Stimulated activated memory B cell treated with anti-CD40 and anti-IgM and Interleukin-4, amounts not matched to agents 10 μg/mL and 1 μg/mL and 100 μg/mL, for 72 hours (primary cell): Measurements from ENCODE around the gene TTLL5.

Experiments
- ATAC-seq: fragments of 150-1000 bp; cut with Tn5 transposase; 2 replicates; pipeline ENCODE4 v1.10.0; 2021
- H3K27ac Mint-ChIP-seq: one replicate; pipeline ENCODE4 v1.8.0; 2022; ENCODE audit warnings: mild to moderate bottlenecking, mixed read lengths
- H3K27me3 Mint-ChIP-seq: one replicate; pipeline ENCODE4 v1.8.0; 2022; ENCODE audit warnings: mixed read lengths
- H3K36me3 Mint-ChIP-seq: one replicate; pipeline ENCODE4 v1.8.0; 2022; ENCODE audit warnings: mixed read lengths
- H3K4me1 Mint-ChIP-seq: one replicate; pipeline ENCODE4 v1.8.0; 2022; ENCODE audit warnings: mixed read lengths
- H3K4me3 Mint-ChIP-seq: one replicate; pipeline ENCODE4 v1.8.0; 2022; ENCODE audit warnings: mild to moderate bottlenecking, moderate library complexity, mixed read lengths
- H3K9me3 Mint-ChIP-seq: one replicate; pipeline ENCODE4 v1.8.0; 2022; ENCODE audit warnings: mixed read lengths

Gene TTLL5

DNA sequence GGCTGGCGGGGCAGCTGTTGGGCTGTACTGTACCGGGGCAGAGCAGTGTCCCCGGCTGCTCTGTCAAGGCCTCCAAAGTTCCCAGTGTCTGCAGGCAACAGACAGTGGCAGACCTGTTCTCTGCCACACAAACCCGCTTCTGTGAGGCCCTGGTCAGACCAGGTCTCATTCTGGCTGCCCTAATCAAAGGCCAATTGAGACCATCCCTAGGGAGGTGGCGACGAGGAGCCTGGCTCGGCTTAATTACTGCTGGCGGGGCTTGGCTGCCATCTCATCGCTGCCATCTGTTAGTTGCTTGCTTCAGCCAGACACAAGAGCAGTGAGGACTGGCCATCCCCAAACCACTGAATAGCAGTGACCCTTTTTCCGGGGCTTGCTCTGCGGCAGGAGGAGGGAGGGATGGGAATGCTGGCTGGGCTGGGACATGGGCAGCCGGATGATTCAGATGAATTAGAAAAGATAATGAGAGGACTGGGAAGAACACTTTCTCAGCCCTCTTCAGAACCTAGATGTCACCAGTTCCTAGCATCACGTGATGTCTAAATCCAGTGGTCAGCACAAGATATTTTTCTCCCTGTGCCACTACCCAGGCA is 24.9 kb upstream of the TTLL5 start:
- Mint-ChIP-seq H3K9me3 (no peaks in the 10 kb centered on the region), H3K27ac (no peak overlapping the region), H3K27me3 (no peaks in the 10 kb centered on the region), H3K4me1 (no peaks in the 10 kb centered on the region), H3K36me3 (peaks cover 28% of the 10 kb centered on the region), H3K4me3 (no peak overlapping the region)
- no peak for ATAC-seq

DNA sequence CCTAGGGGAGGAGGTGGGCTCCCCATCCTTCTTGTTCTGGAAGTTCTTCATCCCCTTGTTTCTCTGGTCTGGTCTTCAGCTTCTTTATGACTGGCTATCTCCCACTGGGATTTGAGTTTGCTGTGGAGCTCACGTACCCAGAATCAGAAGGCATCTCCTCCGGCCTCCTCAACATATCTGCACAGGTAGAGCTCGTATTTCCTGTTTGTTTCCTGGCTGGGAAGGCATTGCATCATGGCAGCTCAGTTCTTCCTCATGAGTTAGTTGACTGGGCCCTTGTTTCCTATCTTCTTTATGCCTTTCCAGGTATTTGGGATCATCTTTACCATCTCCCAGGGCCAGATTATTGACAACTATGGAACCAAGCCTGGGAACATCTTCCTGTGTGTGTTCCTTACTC is 20.2 kb upstream of the TTLL5 start:
- no peak overlapping the region for H3K27ac Mint-ChIP-seq
- H3K4me1 Mint-ChIP-seq = no peaks in the 10 kb centered on the region
- H3K27me3 Mint-ChIP-seq = no peaks in the 10 kb centered on the region
- no peak for ATAC-seq
- H3K36me3 Mint-ChIP-seq = peaks cover 53% of the 10 kb centered on the region
- no peak overlapping the region for H3K4me3 Mint-ChIP-seq
- no peaks in the 10 kb centered on the region for H3K9me3 Mint-ChIP-seq

- peaks cover 58% of the 10 kb centered on the region for H3K36me3 Mint-ChIP-seq
- no peaks in the 10 kb centered on the region for H3K27me3 Mint-ChIP-seq
- no peaks in the 10 kb centered on the region for H3K9me3 Mint-ChIP-seq
- H3K27ac Mint-ChIP-seq = no peak overlapping the region
- H3K4me3 Mint-ChIP-seq = no peak overlapping the region
- no peaks in the 10 kb centered on the region for H3K4me1 Mint-ChIP-seq
- ATAC-seq = no peak
Measured at GRCh38 chr14:75643985-75644384, 17.1 kb upstream of the TTLL5 start.

DNA sequence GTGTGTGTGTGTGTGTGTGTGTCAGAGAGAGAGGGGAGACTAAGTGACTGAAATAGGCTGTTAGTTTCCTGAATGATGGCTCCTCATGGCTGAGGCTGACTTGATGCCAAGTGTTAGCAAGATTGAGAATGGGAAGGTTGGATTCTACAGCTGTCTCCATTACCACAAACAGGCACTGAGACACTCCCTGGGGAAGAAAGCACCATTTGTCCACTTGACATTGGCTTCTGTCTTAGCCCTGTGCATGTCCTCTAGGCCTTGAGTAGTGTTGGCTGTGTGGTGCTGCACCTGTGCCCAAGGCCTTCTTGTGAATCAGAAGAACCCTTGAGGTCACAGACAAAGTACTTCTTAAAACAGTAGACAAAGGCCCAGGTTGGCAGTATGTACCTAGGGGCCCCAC is 16.0 kb upstream of the TTLL5 start:
- Mint-ChIP-seq H3K4me1 (no peaks in the 10 kb centered on the region), H3K27ac (no peak overlapping the region), H3K4me3 (no peak overlapping the region), H3K36me3 (peaks cover 61% of the 10 kb centered on the region), H3K9me3 (no peaks in the 10 kb centered on the region), H3K27me3 (no peaks in the 10 kb centered on the region)
- no peak for ATAC-seq

- Mint-ChIP-seq H3K9me3 (no peaks in the 10 kb centered on the region), H3K27ac (no peak overlapping the region), H3K4me3 (no peak overlapping the region), H3K36me3 (peaks cover 63% of the 10 kb centered on the region), H3K27me3 (no peaks in the 10 kb centered on the region), H3K4me1 (no peaks in the 10 kb centered on the region)
- no peak for ATAC-seq
Measured at GRCh38 chr14:75646762-75647161, 14.3 kb upstream of the TTLL5 start.

DNA sequence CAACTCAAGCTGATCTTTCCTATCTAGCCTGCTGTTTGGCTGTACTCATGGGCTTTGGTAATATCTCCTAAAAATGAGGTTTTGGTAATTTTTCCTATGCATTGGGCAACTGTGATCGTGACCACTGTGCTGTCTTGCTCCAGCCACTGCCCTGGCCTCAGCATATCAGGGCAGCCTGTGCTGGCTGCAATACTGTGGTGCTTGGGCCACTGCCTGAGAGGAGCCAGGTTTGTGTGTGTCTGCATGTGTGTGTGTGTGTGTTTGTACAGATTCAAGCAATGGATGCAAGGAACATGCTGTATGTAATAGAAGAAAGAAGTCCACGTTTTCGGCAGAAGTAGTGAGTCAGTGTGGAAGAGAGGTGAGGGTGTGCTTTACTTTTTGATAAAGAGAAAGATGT is 13.4 kb upstream of the TTLL5 start:
- no peaks in the 10 kb centered on the region for H3K9me3 Mint-ChIP-seq
- H3K27ac Mint-ChIP-seq = no peak overlapping the region
- peaks cover 65% of the 10 kb centered on the region for H3K36me3 Mint-ChIP-seq
- H3K4me3 Mint-ChIP-seq = no peak overlapping the region
- no peaks in the 10 kb centered on the region for H3K27me3 Mint-ChIP-seq
- H3K4me1 Mint-ChIP-seq = no peaks in the 10 kb centered on the region
- no peak for ATAC-seq

- no peak overlapping the region for H3K27ac Mint-ChIP-seq
- ATAC-seq = no peak
- H3K4me1 Mint-ChIP-seq = no peaks in the 10 kb centered on the region
- no peak overlapping the region for H3K4me3 Mint-ChIP-seq
- peaks cover 69% of the 10 kb centered on the region for H3K36me3 Mint-ChIP-seq
- no peaks in the 10 kb centered on the region for H3K27me3 Mint-ChIP-seq
- no peaks in the 10 kb centered on the region for H3K9me3 Mint-ChIP-seq
Measured at GRCh38 chr14:75648066-75648838, 12.8 kb upstream of the TTLL5 start.

- Mint-ChIP-seq H3K27me3 (no peaks in the 10 kb centered on the region), H3K4me1 (no peaks in the 10 kb centered on the region), H3K4me3 (no peak overlapping the region), H3K9me3 (no peaks in the 10 kb centered on the region), H3K36me3 (peaks cover 65% of the 10 kb centered on the region), H3K27ac (no peak overlapping the region)
- no peak for ATAC-seq
Measured at GRCh38 chr14:75649337-75649736, 11.7 kb upstream of the TTLL5 start.

DNA sequence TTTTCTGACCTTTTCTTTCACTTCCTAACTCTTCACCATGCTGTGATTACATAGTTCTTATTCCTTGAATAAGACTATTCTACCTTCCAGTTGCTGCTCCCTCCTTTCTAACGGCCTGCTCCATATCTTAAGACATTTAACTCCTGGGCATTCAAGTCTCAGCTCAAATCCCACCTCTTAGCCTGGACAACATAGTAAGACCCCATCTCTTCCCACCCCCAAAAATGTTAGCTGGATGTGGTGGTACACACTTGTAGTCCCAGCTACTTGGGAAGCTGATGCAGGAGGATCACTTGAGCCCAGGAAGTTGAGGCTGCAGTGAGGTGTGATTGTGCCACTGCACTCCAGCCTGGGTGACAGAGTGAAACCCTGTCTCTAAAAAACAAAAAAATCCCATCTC is 11.3 kb upstream of the TTLL5 start:
- no peak overlapping the region for H3K4me3 Mint-ChIP-seq
- H3K27ac Mint-ChIP-seq = no peak overlapping the region
- H3K27me3 Mint-ChIP-seq = no peaks in the 10 kb centered on the region
- peaks cover 63% of the 10 kb centered on the region for H3K36me3 Mint-ChIP-seq
- H3K9me3 Mint-ChIP-seq = no peaks in the 10 kb centered on the region
- H3K4me1 Mint-ChIP-seq = no peaks in the 10 kb centered on the region
- no peak for ATAC-seq

GRCh38 chr14:75650253-75651058 is 10.6 kb upstream of the TTLL5 start:
- no peaks in the 10 kb centered on the region for H3K4me1 Mint-ChIP-seq
- no peaks in the 10 kb centered on the region for H3K27me3 Mint-ChIP-seq
- peaks cover 63% of the 10 kb centered on the region for H3K36me3 Mint-ChIP-seq
- H3K27ac Mint-ChIP-seq = no peak overlapping the region
- no peaks in the 10 kb centered on the region for H3K9me3 Mint-ChIP-seq
- no peak overlapping the region for H3K4me3 Mint-ChIP-seq
- no peak for ATAC-seq

DNA sequence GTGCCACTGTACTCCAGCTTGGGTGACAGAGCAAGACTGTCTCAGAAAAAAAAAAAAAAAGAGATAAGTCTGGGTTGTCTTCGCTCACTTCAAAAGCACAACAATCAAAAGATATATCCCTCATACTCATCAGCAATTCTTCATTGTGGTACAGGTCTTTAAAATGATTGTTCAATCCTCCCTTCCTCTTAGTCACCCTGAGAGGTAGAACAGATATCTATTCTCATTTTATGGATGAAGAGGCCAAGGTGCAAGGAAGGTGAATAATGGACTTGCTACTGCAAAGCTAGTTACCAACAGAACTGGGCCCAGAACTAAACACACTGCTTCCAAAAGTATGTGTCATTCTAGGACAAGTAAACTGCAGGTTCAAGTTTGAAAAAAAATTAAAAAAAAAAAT is 7.5 kb upstream of the TTLL5 start:
- no peaks in the 10 kb centered on the region for H3K27me3 Mint-ChIP-seq
- peaks cover 47% of the 10 kb centered on the region for H3K36me3 Mint-ChIP-seq
- no peak overlapping the region for H3K27ac Mint-ChIP-seq
- H3K4me3 Mint-ChIP-seq = no peak overlapping the region
- H3K9me3 Mint-ChIP-seq = no peaks in the 10 kb centered on the region
- H3K4me1 Mint-ChIP-seq = peaks cover 2% of the 10 kb centered on the region
- ATAC-seq = no peak

DNA sequence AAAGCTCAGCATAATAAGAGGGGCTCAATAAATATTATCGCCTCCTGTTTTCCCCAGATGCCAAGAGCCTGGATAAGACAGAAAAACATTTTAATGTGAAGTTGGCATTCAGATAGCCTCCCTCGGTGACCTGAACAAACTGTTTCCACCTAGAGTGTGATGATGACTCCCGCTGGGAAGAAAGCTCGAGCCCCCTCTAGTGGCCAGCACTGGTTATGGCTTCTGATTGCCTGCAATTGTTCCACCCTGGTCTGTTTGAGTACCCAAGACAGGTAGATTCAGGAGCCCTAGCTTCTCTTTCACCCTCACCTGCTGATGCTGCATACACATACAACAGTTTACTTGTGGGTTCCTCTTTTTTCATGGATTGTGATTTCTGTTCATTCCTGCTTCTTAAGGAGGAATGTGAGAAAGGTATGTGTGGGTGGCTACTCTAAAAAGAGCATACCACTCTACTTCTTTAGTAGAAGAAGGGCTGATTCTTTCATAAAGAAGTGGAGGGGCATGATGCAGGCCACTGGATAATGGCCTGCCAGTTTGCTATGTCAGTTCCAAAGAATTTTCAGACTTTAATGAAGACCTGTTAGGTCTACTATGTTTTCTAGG is 6.8 kb upstream of the TTLL5 start:
- H3K9me3 Mint-ChIP-seq = no peaks in the 10 kb centered on the region
- H3K27me3 Mint-ChIP-seq = no peaks in the 10 kb centered on the region
- H3K27ac Mint-ChIP-seq = no peak overlapping the region
- ATAC-seq = peak; percentile 85
- H3K4me3 Mint-ChIP-seq = no peak overlapping the region
- H3K4me1 Mint-ChIP-seq = peaks cover 6% of the 10 kb centered on the region
- peaks cover 45% of the 10 kb centered on the region for H3K36me3 Mint-ChIP-seq

DNA sequence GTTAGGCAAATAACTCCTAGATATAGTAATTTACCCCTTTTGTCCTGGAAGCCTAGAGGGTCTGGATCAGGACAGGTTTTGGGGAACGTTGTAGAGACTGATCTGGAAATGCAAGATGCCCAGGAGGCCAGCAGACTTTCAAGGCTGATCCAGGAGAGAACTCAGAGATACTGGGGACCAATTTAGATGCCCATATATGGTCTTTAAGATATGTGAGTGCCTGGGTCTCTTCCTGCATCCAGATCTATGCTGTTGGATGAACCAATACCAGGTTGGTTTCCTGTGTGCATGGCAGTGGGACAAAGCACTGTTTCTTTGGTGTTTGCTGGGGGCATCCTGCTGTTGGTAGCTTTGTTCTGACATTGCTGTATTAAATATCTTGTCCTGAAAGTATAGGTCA is 5.8 kb upstream of the TTLL5 start:
- ATAC-seq = no peak
- peaks cover 35% of the 10 kb centered on the region for H3K36me3 Mint-ChIP-seq
- no peaks in the 10 kb centered on the region for H3K9me3 Mint-ChIP-seq

GRCh38 chr14:75657331-75657730 is 3.7 kb upstream of the TTLL5 start:
- Mint-ChIP-seq H3K27ac (no peak overlapping the region), H3K4me1 (peaks cover 22% of the 10 kb centered on the region)
- ATAC-seq = no peak

More for the DNA sequence above, 5.8 kb upstream of the TTLL5 start:
- Mint-ChIP-seq H3K4me3 (no peak overlapping the region), H3K27ac (no peak overlapping the region), H3K4me1 (peaks cover 15% of the 10 kb centered on the region), H3K27me3 (no peaks in the 10 kb centered on the region)

GRCh38 chr14:75658957-75659356 is 2.1 kb upstream of the TTLL5 start:
- H3K4me3 Mint-ChIP-seq = no peak overlapping the region
- H3K36me3 Mint-ChIP-seq = peaks cover 5% of the 10 kb centered on the region
- no peak for ATAC-seq
- H3K27me3 Mint-ChIP-seq = no peaks in the 10 kb centered on the region
- H3K4me1 Mint-ChIP-seq = peaks cover 22% of the 10 kb centered on the region
- no peak overlapping the region for H3K27ac Mint-ChIP-seq
- no peaks in the 10 kb centered on the region for H3K9me3 Mint-ChIP-seq

More at GRCh38 chr14:75657331-75657730, 3.7 kb upstream of the TTLL5 start:
- Mint-ChIP-seq H3K9me3 (no peaks in the 10 kb centered on the region), H3K36me3 (peaks cover 15% of the 10 kb centered on the region), H3K27me3 (no peaks in the 10 kb centered on the region), H3K4me3 (no peak overlapping the region)
